ENCODE measurements around the gene LUC7L.
"Not testable (repeated sequence)": the region's sequence is repeated elsewhere in the genome, so short reads cannot be mapped to it uniquely, and the experiment has no call there.

DNA sequence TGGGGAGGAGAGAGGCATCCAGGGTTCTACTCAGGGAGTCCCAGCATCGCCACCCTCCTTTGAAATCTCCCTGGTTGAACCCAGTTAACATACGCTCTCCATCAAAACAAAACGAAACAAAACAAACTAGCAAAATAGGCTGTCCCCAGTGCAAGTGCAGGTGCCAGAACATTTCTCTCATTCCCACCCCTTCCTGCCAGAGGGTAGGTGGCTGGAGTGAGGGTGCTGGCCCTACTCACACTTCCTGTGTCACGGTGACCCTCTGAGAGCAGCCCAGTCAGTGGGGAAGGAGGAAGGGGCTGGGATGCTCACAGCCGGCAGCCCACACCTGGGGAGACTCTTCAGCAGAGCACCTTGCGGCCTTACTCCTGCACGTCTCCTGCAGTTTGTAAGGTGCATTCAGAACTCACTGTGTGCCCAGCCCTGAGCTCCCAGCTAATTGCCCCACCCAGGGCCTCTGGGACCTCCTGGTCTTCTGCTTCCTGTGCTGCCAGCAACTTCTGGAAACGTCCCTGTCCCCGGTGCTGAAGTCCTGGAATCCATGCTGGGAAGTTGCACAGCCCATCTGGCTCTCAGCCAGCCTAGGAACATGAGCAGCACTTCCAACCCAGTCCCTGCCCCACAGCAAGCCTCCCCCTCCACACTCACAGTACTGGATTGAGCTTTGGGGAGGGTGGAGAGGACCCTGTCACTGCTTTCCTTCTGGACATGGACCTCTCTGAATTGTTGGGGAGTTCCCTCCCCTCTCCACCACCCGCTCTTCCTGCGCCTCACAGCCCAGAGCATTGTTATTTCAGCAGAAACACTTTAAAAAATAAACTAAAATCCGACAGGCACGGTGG lies 55.1 kb downstream of the LUC7L start:
- TF ChIP-seq SP4 (IDR thresholded peaks at IDR 0.05; ENCODE audit: low read length); POLR2AphosphoS5 (IDR thresholded peaks at IDR 0.05; ENCODE audit: low read depth, low read length); RFX5 (IDR thresholded peaks at IDR 0.05; ENCODE audit: borderline replicate concordance, low read depth, low read length); CBX8 (IDR thresholded peaks at IDR 0.05; ENCODE audit: borderline replicate concordance, low read depth, low read length); GABPA (IDR thresholded peaks at IDR 0.05; ENCODE audit: borderline replicate concordance, insufficient read depth, low read length); POLR2A (IDR thresholded peaks at IDR 0.05; ENCODE audit: control extremely low read depth in 1 of 2, low read depth in 2 of 2, low read length in 2 of 2); TAF1 (IDR thresholded peaks at IDR 0.05; ENCODE audit: low read depth, low read length); RAD21 (IDR thresholded peaks at IDR 0.05 in 1 of 2, conservative IDR thresholded peaks at IDR 0.05 in 1 of 2; ENCODE audit: low read depth in 2 of 2, low read length in 2 of 2); CBX5 (IDR thresholded peaks at IDR 0.05; ENCODE audit: low read depth, low read length); BCL11A (IDR thresholded peaks at IDR 0.05; ENCODE audit: low read depth in 2 of 2, low read length in 2 of 2); CHD2 (IDR thresholded peaks at IDR 0.05; ENCODE audit: low read length): not testable (repeated sequence)
- TF ChIP-seq, protein P1, sequence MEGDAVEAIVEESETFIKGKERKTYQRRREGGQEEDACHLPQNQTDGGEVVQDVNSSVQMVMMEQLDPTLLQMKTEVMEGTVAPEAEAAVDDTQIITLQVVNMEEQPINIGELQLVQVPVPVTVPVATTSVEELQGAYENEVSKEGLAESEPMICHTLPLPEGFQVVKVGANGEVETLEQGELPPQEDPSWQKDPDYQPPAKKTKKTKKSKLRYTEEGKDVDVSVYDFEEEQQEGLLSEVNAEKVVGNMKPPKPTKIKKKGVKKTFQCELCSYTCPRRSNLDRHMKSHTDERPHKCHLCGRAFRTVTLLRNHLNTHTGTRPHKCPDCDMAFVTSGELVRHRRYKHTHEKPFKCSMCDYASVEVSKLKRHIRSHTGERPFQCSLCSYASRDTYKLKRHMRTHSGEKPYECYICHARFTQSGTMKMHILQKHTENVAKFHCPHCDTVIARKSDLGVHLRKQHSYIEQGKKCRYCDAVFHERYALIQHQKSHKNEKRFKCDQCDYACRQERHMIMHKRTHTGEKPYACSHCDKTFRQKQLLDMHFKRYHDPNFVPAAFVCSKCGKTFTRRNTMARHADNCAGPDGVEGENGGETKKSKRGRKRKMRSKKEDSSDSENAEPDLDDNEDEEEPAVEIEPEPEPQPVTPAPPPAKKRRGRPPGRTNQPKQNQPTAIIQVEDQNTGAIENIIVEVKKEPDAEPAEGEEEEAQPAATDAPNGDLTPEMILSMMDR (IDR thresholded peaks at IDR 0.05; ENCODE audit: control extremely low read depth in 1 of 3, insufficient read depth in 1 of 3, low read depth in 1 of 3, low read length in 3 of 3), result not testable (repeated sequence)
- TF ChIP-seq, protein P2, sequence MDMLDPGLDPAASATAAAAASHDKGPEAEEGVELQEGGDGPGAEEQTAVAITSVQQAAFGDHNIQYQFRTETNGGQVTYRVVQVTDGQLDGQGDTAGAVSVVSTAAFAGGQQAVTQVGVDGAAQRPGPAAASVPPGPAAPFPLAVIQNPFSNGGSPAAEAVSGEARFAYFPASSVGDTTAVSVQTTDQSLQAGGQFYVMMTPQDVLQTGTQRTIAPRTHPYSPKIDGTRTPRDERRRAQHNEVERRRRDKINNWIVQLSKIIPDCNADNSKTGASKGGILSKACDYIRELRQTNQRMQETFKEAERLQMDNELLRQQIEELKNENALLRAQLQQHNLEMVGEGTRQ (IDR thresholded peaks at IDR 0.05; ENCODE audit: low read length), result not testable (repeated sequence)
